PC-9 (cell line): ENCODE results near the gene CIBAR2. TPM values are rescaled to one million over a fixed set of nuclear protein-coding genes. Genes with fewer than 3 reads are reported as not detected.

Source experiments
- BruUV-seq: library from RNA; stranded (reverse); fragments of 400-500 nt; replicated peaks from 2 replicates; lab custom pipeline; 2021; lab: Mats Ljungman, UMichigan
- CTCF ChIA-PET: fragments of 300-600 bp; sonication (Branson Sonifier 250); formaldehyde crosslinking; loops from one replicate; lab custom pipeline; 2022; ENCODE audit warnings: antibody characterized with exemption; lab: Charles Lee
- POLR2A ChIA-PET: fragments of 300-600 bp; sonication (Branson Sonifier 250); formaldehyde crosslinking; loops from one replicate; lab custom pipeline; 2022; ENCODE audit warnings: antibody characterized with exemption; ENCODE audit not compliant: unreplicated experiment; lab: Charles Lee
- DNase-seq, 2 experiments: peaks; one replicate each; pipeline versions ENCODE4 v3.0.0 to v3.0.0-alpha.2; 2015 to 2022; ENCODE audit warnings: mixed read lengths in 1 of 2
- H2AFZ ChIP-seq: fragments of 200-600 bp; sonication (generic); 2 replicates; pipeline ENCODE4 v1.8.1; 2017; ENCODE audit warnings: antibody characterized with exemption
- H3F3A ChIP-seq: fragments of 200-600 bp; sonication (generic); 2 replicates; pipeline ENCODE4 v1.8.1; 2017; ENCODE audit warnings: antibody characterized with exemption, mild to moderate bottlenecking, low read depth; ENCODE audit not compliant: insufficient read depth
- H3K27ac ChIP-seq: fragments of 200-600 bp; sonication (generic); 2 replicates; pipeline ENCODE4 v1.6.1; 2016; ENCODE audit warnings: mixed run types
- H3K27me3 ChIP-seq: fragments of 200-600 bp; sonication (generic); 2 replicates; pipeline ENCODE4 v1.6.1; 2016; ENCODE audit warnings: low read depth, mixed run types; ENCODE audit not compliant: insufficient read depth
- H3K36me3 ChIP-seq: fragments of 200-600 bp; sonication (generic); 2 replicates; pipeline ENCODE4 v1.6.1; 2016; ENCODE audit warnings: low read depth, mixed run types
- H3K4me1 ChIP-seq: fragments of 200-600 bp; sonication (generic); replicated peaks from 2 replicates; pipeline ENCODE4 v1.6.1; 2016; ENCODE audit warnings: mixed run types; ENCODE audit not compliant: insufficient read depth
- H3K4me2 ChIP-seq: fragments of 200-600 bp; sonication (generic); 2 replicates; pipeline ENCODE4 v1.6.1; 2017; ENCODE audit warnings: mixed run types
- H3K4me3 ChIP-seq: fragments of 200-600 bp; sonication (generic); 2 replicates; pipeline ENCODE4 v1.6.1; 2016; ENCODE audit warnings: mixed run types
- H3K79me2 ChIP-seq: fragments of 200-600 bp; sonication (generic); 2 replicates; pipeline ENCODE4 v1.6.1; 2017; ENCODE audit warnings: low read depth, mixed run types
- H3K9me2 ChIP-seq: fragments of 200-600 bp; sonication (generic); 2 replicates; pipeline ENCODE4 v1.8.1; 2017; ENCODE audit warnings: mild to moderate bottlenecking; ENCODE audit not compliant: insufficient read depth
- H3K9me3 ChIP-seq: fragments of 200-600 bp; sonication (generic); 2 replicates; pipeline ENCODE4 v1.8.1; 2016; ENCODE audit warnings: low read depth; ENCODE audit not compliant: insufficient read depth
- H4K20me1 ChIP-seq: fragments of 200-600 bp; sonication (generic); 2 replicates; pipeline ENCODE4 v1.8.1; 2017; ENCODE audit not compliant: insufficient read depth
- CTCF ChIP-seq: fragments of 200-600 bp; sonication (generic); conservative IDR thresholded peaks from 2 replicates; pipeline ENCODE4 v1.6.1; 2017; ENCODE audit warnings: mixed run types, antibody characterized with exemption, mild to moderate bottlenecking, moderate library complexity
- EZH2 ChIP-seq: fragments of 200-600 bp; sonication (generic); IDR thresholded peaks from 2 replicates; pipeline ENCODE4 v1.8.0; 2017; ENCODE audit warnings: antibody characterized with exemption, low read depth
- intact Hi-C: fragments of 100-400 bp; cut with micrococcal nuclease; formaldehyde crosslinking; loops from one replicate; pipeline ENCODE4 v1.10.0; 2022; ENCODE audit not compliant: unreplicated experiment
- total RNA-seq: library from RNA; stranded (reverse); gene quantifications from 2 replicates; pipeline ENCODE4 v1.2.3, GENCODE V29; 2021

The CIBAR2 gene
- total RNA-seq, 1 experiment from 2014 or later: not detected

GRCh38 chr16:85091522-85091910 is 20.8 kb downstream of the CIBAR2 start:
- Histone ChIP-seq H3K4me2 (no peak overlapping the region), H3K9me3 (no peaks in the 10 kb centered on the region), H3K36me3 (no peaks in the 10 kb centered on the region), H3K4me3 (no peak overlapping the region), H4K20me1 (no peaks in the 10 kb centered on the region), H2AFZ (no peak overlapping the region), H3K9me2 (no peaks in the 10 kb centered on the region), H3F3A (no peaks in the 10 kb centered on the region), H3K4me1 (no peaks in the 10 kb centered on the region), H3K27ac (no peak overlapping the region), H3K27me3 (peaks cover 42% of the 10 kb centered on the region), H3K79me2 (no peaks in the 10 kb centered on the region)
- CTCF ChIA-PET: no interaction called here
- POLR2A ChIA-PET: interaction anchor here (0.7 kb wide), 1 partner anchor 110 kb away, joined by 6 read pairs; no protein-coding TSS in a partner anchor
- no peak for TF ChIP-seq CTCF
- no peak for TF ChIP-seq EZH2
- no TSS peak for BruUV-seq
- intact Hi-C loops: no loop called here
- DNase-seq: no peak

DNA sequence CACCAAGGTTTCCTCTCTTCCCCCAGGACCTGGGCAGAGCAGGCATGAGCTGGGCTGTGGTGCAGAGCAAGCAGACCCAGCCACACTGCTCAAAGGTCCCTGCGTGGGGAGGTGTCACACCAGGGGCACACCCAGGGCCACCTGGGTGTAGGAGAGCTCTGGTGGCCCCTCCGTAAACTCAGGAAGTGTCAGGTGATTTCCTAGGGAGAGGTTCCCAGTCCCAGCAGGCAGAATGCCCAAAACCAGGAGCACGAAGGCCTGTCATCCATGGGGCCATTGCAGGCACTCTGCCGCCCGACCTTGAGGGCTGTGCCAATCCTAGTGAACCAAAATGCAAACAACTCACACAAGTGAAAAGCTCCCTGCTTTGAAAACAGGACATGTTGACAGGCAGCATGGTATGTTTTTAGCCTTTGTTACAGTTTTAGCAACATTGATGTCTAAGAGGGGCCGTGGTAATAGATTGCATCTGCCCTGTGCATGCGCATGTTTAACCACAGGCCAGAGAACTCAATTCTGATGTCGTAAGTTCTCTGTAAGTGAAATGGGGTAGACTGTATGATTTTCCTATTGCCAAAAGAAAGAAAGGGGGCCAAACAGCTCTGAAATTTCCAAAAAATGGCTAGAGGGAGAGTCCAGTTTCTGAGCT is 21.3 kb downstream of the CIBAR2 start:
- ChIA-PET POLR2A (interaction anchor here (0.7 kb wide), 1 partner anchor 109 kb away, joined by 6 read pairs; no protein-coding TSS in a partner anchor), CTCF (no interaction called here)
- H3K4me3 ChIP-seq: no peak overlapping the region
- H3K4me2 ChIP-seq: no peak overlapping the region
- H3K36me3 ChIP-seq: no peaks in the 10 kb centered on the region
- H3F3A ChIP-seq: no peaks in the 10 kb centered on the region
- no peak for DNase-seq
- no peaks in the 10 kb centered on the region for H3K9me3 ChIP-seq
- no peak for TF ChIP-seq CTCF
- TF ChIP-seq EZH2: no peak
- H4K20me1 ChIP-seq: no peaks in the 10 kb centered on the region
- no peaks in the 10 kb centered on the region for H3K79me2 ChIP-seq
- H3K4me1 ChIP-seq: no peaks in the 10 kb centered on the region
- no peak overlapping the region for H3K27ac ChIP-seq
- peaks cover 37% of the 10 kb centered on the region for H3K27me3 ChIP-seq
- no TSS peak for BruUV-seq
- no peaks in the 10 kb centered on the region for H3K9me2 ChIP-seq
- H2AFZ ChIP-seq: no peak overlapping the region
- intact Hi-C loops: no loop called here

- no peaks in the 10 kb centered on the region for H3K9me3 ChIP-seq
- intact Hi-C loops: no loop called here
- H4K20me1 ChIP-seq: no peaks in the 10 kb centered on the region
- no peaks in the 10 kb centered on the region for H3K36me3 ChIP-seq
- TF ChIP-seq EZH2: no peak
- no peak for TF ChIP-seq CTCF
- H3K27me3 ChIP-seq: peaks cover 29% of the 10 kb centered on the region
- H3K4me3 ChIP-seq: no peak overlapping the region
- H3K27ac ChIP-seq: no peak overlapping the region
- no peaks in the 10 kb centered on the region for H3K79me2 ChIP-seq
- BruUV-seq: no TSS peak
- ChIA-PET CTCF (no interaction called here), POLR2A (no interaction called here)
- no peaks in the 10 kb centered on the region for H3K4me1 ChIP-seq
- H2AFZ ChIP-seq: no peak overlapping the region
- no peaks in the 10 kb centered on the region for H3K9me2 ChIP-seq
- DNase-seq: no peak
- no peak overlapping the region for H3K4me2 ChIP-seq
- H3F3A ChIP-seq: no peaks in the 10 kb centered on the region
These were observed 22.1 kb downstream of the CIBAR2 start for GRCh38 chr16:85090181-85090580.
